Measurements from ENCODE around the gene DDX54. TPM values are rescaled to one million over a fixed set of nuclear protein-coding genes. Genes with fewer than 3 reads are reported as not detected.

The DDX54 gene
- total and polyA plus RNA-seq, 2 of the 8 experiments (the other 6 are each of a cell fraction or from before 2014, with no cell fraction given) = 64.9 to 113 TPM

GRCh38 chr12:113191227-113191626 is 5.9 kb upstream of the DDX54 start (continued):
- TF ChIP-seq CTCF (IDR thresholded peaks at IDR 0.05; ENCODE audit: control extremely low read depth in 1 of 3, insufficient read depth in 1 of 3, low read depth in 1 of 3, low read length in 3 of 3) = no peak
- no peak for TF ChIP-seq POU5F1 (IDR thresholded peaks at IDR 0.05; ENCODE audit: low read depth, low read length)
- TF ChIP-seq TBP (IDR thresholded peaks at IDR 0.05; ENCODE audit: low read depth, low read length) = no peak
- no peak for TF ChIP-seq CREB1 (IDR thresholded peaks at IDR 0.05)
- no peak for TF ChIP-seq USF2 (IDR thresholded peaks at IDR 0.05; ENCODE audit: low read length)
- no peak for TF ChIP-seq MAX (IDR thresholded peaks at IDR 0.05)
- TF ChIP-seq ATF2 (IDR thresholded peaks at IDR 0.05; ENCODE audit: low read length) = no peak
